ENCODE data around the gene SP2.
"Not testable (repeated sequence)": the region's sequence is repeated elsewhere in the genome, so short reads cannot be mapped to it uniquely, and the experiment has no call there.

Gene SP2

GRCh38 chr17:47918006-47918405 lies 22.0 kb downstream of the SP2 start:
- TF ChIP-seq CTCF (conservative IDR thresholded peaks at IDR 0.05; ENCODE audit: low read depth, low read length), result no peak
- Histone ChIP-seq H3K36me3 (ENCODE audit: insufficient read depth) (no peaks in the 10 kb centered on the region), H3K9ac (no peak overlapping the region), H3K4me3 (IDR thresholded peaks at IDR 0.05; ENCODE audit: insufficient read depth, low read depth, low read length) (no peak overlapping the region), H4K20me1 (ENCODE audit: insufficient read depth) (no peaks in the 10 kb centered on the region), H3K27ac (no peak overlapping the region), H3K79me2 (ENCODE audit: insufficient read depth, low read depth) (no peaks in the 10 kb centered on the region), H3K27me3 (ENCODE audit: insufficient read depth, low read depth) (no peaks in the 10 kb centered on the region), H2AFZ (ENCODE audit: low read depth) (no peak overlapping the region), H3K4me2 (no peak overlapping the region), H3K4me1 (ENCODE audit: low read depth, poor library complexity, severe bottlenecking) (no peaks in the 10 kb centered on the region)

- no peaks in the 10 kb centered on the region for H3K36me3 ChIP-seq (ENCODE audit: insufficient read depth)
- H3K4me2 ChIP-seq, result no peak overlapping the region
- H3K27me3 ChIP-seq (ENCODE audit: insufficient read depth, low read depth), result no peaks in the 10 kb centered on the region
- H3K4me1 ChIP-seq (ENCODE audit: low read depth, poor library complexity, severe bottlenecking), result no peaks in the 10 kb centered on the region
- no peaks in the 10 kb centered on the region for H3K79me2 ChIP-seq (ENCODE audit: insufficient read depth, low read depth)
- no peak overlapping the region for H3K27ac ChIP-seq
- H3K4me3 ChIP-seq (IDR thresholded peaks at IDR 0.05; ENCODE audit: insufficient read depth, low read depth, low read length), result no peak overlapping the region
- no peak for TF ChIP-seq CTCF (conservative IDR thresholded peaks at IDR 0.05; ENCODE audit: low read depth, low read length)
- H4K20me1 ChIP-seq (ENCODE audit: insufficient read depth), result no peaks in the 10 kb centered on the region
- no peak overlapping the region for H3K9ac ChIP-seq
- no peak overlapping the region for H2AFZ ChIP-seq (ENCODE audit: low read depth)
These were observed 23.0 kb downstream of the SP2 start for GRCh38 chr17:47918991-47919390.

GRCh38 chr17:47919889-47920288 lies 23.9 kb downstream of the SP2 start:
- not testable (repeated sequence) for H3K27me3 ChIP-seq (ENCODE audit: insufficient read depth, low read depth); H3K9ac ChIP-seq; H3K4me2 ChIP-seq; H3K36me3 ChIP-seq (ENCODE audit: insufficient read depth); H4K20me1 ChIP-seq (ENCODE audit: insufficient read depth); H3K27ac ChIP-seq; H2AFZ ChIP-seq (ENCODE audit: low read depth); H3K4me1 ChIP-seq (ENCODE audit: low read depth, poor library complexity, severe bottlenecking); H3K4me3 ChIP-seq (IDR thresholded peaks at IDR 0.05; ENCODE audit: insufficient read depth, low read depth, low read length); H3K79me2 ChIP-seq (ENCODE audit: insufficient read depth, low read depth)

- no peak overlapping the region for H3K9ac ChIP-seq
- H3K27me3 ChIP-seq (ENCODE audit: insufficient read depth, low read depth), result no peaks in the 10 kb centered on the region
- H3K4me3 ChIP-seq (IDR thresholded peaks at IDR 0.05; ENCODE audit: insufficient read depth, low read depth, low read length), result no peak overlapping the region
- H3K4me2 ChIP-seq, result no peak overlapping the region
- H4K20me1 ChIP-seq (ENCODE audit: insufficient read depth), result no peaks in the 10 kb centered on the region
- no peak for TF ChIP-seq CTCF (conservative IDR thresholded peaks at IDR 0.05; ENCODE audit: low read depth, low read length)
- H3K36me3 ChIP-seq (ENCODE audit: insufficient read depth), result no peaks in the 10 kb centered on the region
- no peaks in the 10 kb centered on the region for H3K79me2 ChIP-seq (ENCODE audit: insufficient read depth, low read depth)
- H3K4me1 ChIP-seq (ENCODE audit: low read depth, poor library complexity, severe bottlenecking), result no peaks in the 10 kb centered on the region
- no peak overlapping the region for H2AFZ ChIP-seq (ENCODE audit: low read depth)
- no peak overlapping the region for H3K27ac ChIP-seq
These were observed 29.0 kb downstream of the SP2 start for GRCh38 chr17:47924785-47925677.

- no peaks in the 10 kb centered on the region for H3K36me3 ChIP-seq (ENCODE audit: insufficient read depth)
These were observed 29.6 kb downstream of the SP2 start for GRCh38 chr17:47925678-47925988.

More at GRCh38 chr17:47925678-47925988, 29.6 kb downstream of the SP2 start:
- no peak for TF ChIP-seq CTCF (conservative IDR thresholded peaks at IDR 0.05; ENCODE audit: low read depth, low read length)
- no peaks in the 10 kb centered on the region for H3K4me1 ChIP-seq (ENCODE audit: low read depth, poor library complexity, severe bottlenecking)
- no peaks in the 10 kb centered on the region for H3K27me3 ChIP-seq (ENCODE audit: insufficient read depth, low read depth)
- H3K79me2 ChIP-seq (ENCODE audit: insufficient read depth, low read depth), result no peaks in the 10 kb centered on the region
- no peak overlapping the region for H2AFZ ChIP-seq (ENCODE audit: low read depth)
- H3K4me3 ChIP-seq (IDR thresholded peaks at IDR 0.05; ENCODE audit: insufficient read depth, low read depth, low read length), result no peak overlapping the region
- no peaks in the 10 kb centered on the region for H4K20me1 ChIP-seq (ENCODE audit: insufficient read depth)
- H3K4me2 ChIP-seq, result no peak overlapping the region
- H3K27ac ChIP-seq, result no peak overlapping the region
- no peak overlapping the region for H3K9ac ChIP-seq

Measured in KMS-11 (cell line).